Natural killer cell (primary cell): Measurements from ENCODE around the gene SMR3A. TPM values are rescaled to one million over a fixed set of nuclear protein-coding genes. Genes with fewer than 3 reads are reported as not detected.

Experiments
- ATAC-seq, 3 donors: fragments of 150-1000 bp in 2 of 3; fragments of 200-7000 bp in 1 of 3; cut with Tn5 transposase; 1 replicate in 1 of 3; 2 replicates in 2 of 3; pipeline ENCODE4 v1.10.0; 2021; ENCODE audit warnings: mild to moderate bottlenecking in 2 of 3, moderate library complexity in 2 of 3
- DNase-seq, 2 donors: peaks; one replicate each; pipeline versions ENCODE4 v3.0.0 to v3.0.0-alpha.2; 2013 to 2021; ENCODE audit warnings: mixed read lengths in 1 of 2
- H3K27ac ChIP-seq: one replicate; pipeline ENCODE4 v1.5.1; 2013; ENCODE audit warnings: mild to moderate bottlenecking, low read length
- H3K27me3 ChIP-seq: one replicate; pipeline ENCODE4 v1.6.1; 2013; ENCODE audit warnings: low read length; ENCODE audit not compliant: control insufficient read depth, insufficient read depth
- H3K36me3 ChIP-seq: one replicate; pipeline ENCODE4 v1.6.1; 2013; ENCODE audit warnings: low read length; ENCODE audit not compliant: control insufficient read depth, insufficient read depth
- H3K4me1 ChIP-seq: one replicate; pipeline ENCODE4 v1.6.1; 2013; ENCODE audit warnings: low read length; ENCODE audit not compliant: control insufficient read depth, insufficient read depth
- H3K4me3 ChIP-seq: one replicate; pipeline ENCODE4 v1.5.1; 2013; ENCODE audit warnings: low read length
- H3K9me3 ChIP-seq: one replicate; pipeline ENCODE4 v1.6.1; 2013; ENCODE audit warnings: low read length; ENCODE audit not compliant: control insufficient read depth, insufficient read depth
- H3K27ac Mint-ChIP-seq, 2 donors: one replicate each; pipeline ENCODE4 v1.8.0; 2022; ENCODE audit warnings: mild to moderate bottlenecking in 2 of 2, mixed read lengths in 2 of 2, moderate library complexity in 1 of 2
- H3K27me3 Mint-ChIP-seq, 2 donors: one replicate each; pipeline ENCODE4 v1.8.0; 2022; ENCODE audit warnings: low read depth in 2 of 2, mixed read lengths in 2 of 2
- H3K36me3 Mint-ChIP-seq: one replicate; pipeline ENCODE4 v1.8.0; 2022; ENCODE audit warnings: mixed read lengths
- H3K4me1 Mint-ChIP-seq, 2 donors: one replicate each; pipeline ENCODE4 v1.8.0; 2022; ENCODE audit warnings: mixed read lengths in 2 of 2
- H3K4me3 Mint-ChIP-seq: one replicate; pipeline ENCODE4 v1.8.0; 2022; ENCODE audit warnings: mild to moderate bottlenecking, moderate library complexity, mixed read lengths
- H3K9me3 Mint-ChIP-seq, 2 donors: one replicate each; pipeline ENCODE4 v1.8.0; 2022; ENCODE audit warnings: mixed read lengths in 2 of 2
- CTCF ChIP-seq: fragments of 200-600 bp; IDR thresholded peaks from one replicate; pipeline ENCODE4 v1.8.0; 2022; ENCODE audit warnings: antibody characterized with exemption
- WGBS: methylation state at CpG from one replicate; pipeline ENCODE4 v1.1.7; 2013; ENCODE audit warnings: missing lambda C conversion rate; ENCODE audit not compliant: insufficient coverage; 5-methylcytosine and 5-hydroxymethylcytosine counted together
- intact Hi-C: fragments of 100-400 bp; cut with micrococcal nuclease; formaldehyde crosslinking; loops from one replicate; pipeline ENCODE4 v1.14.2; 2022
- total RNA-seq, 4 donors: library from RNA; stranded (reverse); fragments of 120-200 nt in 1 of 4; gene quantifications; one replicate each; pipeline versions ENCODE4 v1.2.3 to v1.2.4, GENCODE V29; 2013 to 2022

The SMR3A gene
- total RNA-seq, result not detected
- total RNA-seq (2013), result not detected

- H3K27me3 Mint-ChIP-seq, result no peaks in the 10 kb centered on the region
- no peak for TF ChIP-seq CTCF
- no peak for ATAC-seq
These were observed at the start of gene SMR3A for GRCh38 chr4:70360460-70360859. TSS of gene SMR3A (plus strand) at chr4:70360760. CDS start at chr4:70362116, 1,356 bp downstream.

DNA sequence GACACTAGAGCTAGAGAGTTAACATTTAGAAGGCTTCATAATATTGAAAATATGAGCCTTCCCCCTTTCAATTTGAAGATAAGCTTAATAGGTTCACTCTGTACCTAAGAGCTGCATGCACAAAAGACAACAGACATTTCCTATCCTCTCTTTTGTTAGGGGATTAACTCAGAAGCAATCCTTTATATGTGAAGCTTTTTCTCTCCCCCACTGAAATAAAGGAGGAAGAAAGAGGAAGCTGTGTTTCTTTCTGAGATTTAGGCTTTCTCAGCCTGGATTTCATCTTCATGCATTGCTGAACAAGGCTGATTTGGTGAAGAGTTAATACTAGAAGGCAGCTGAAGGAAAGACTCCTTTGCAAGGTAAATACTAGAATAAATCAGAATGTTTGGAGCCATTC is 46.8 kb upstream of the SMR3A start:
- no peak for TF ChIP-seq CTCF
- Mint-ChIP-seq H3K4me1 (no peaks in the 10 kb centered on the region), H3K4me3 (no peak overlapping the region), H3K27ac (no peak overlapping the region), H3K27me3 (no peaks in the 10 kb centered on the region), H3K9me3 (peaks cover 2 to 6% of the 10 kb centered on the region in 2 donors), H3K36me3 (no peaks in the 10 kb centered on the region)
- no peak overlapping the region for H3K4me3 ChIP-seq
- H3K4me1 ChIP-seq, result no peaks in the 10 kb centered on the region
- intact Hi-C loops, result no loop called here
- H3K9me3 ChIP-seq, result no peaks in the 10 kb centered on the region
- ATAC-seq, result no peak
- H3K27ac ChIP-seq, result no peak overlapping the region
- DNase-seq, result no peak
- H3K27me3 ChIP-seq, result no peaks in the 10 kb centered on the region
- H3K36me3 ChIP-seq, result no peaks in the 10 kb centered on the region

More at GRCh38 chr4:70360460-70360859, at the start of gene SMR3A:
- Histone ChIP-seq H3K27me3 (no peaks in the 10 kb centered on the region), H3K27ac (no peak within 1 kb of the TSS), H3K4me3 (no peak within 1 kb of the TSS), H3K9me3 (no peaks in the 10 kb centered on the region), H3K4me1 (no peaks in the 10 kb centered on the region), H3K36me3 (no peaks in the 10 kb centered on the region)
- Mint-ChIP-seq H3K27ac (no peak within 1 kb of the TSS), H3K4me1 (no peaks in the 10 kb centered on the region), H3K9me3 (peaks cover 3 to 4% of the 10 kb centered on the region in 2 donors), H3K36me3 (no peaks in the 10 kb centered on the region), H3K4me3 (no peak within 1 kb of the TSS)
- WGBS, result 85% methylated on average over 3 of the region's 3 CpGs
- no peak for DNase-seq
- intact Hi-C loops, result no loop called here

DNA sequence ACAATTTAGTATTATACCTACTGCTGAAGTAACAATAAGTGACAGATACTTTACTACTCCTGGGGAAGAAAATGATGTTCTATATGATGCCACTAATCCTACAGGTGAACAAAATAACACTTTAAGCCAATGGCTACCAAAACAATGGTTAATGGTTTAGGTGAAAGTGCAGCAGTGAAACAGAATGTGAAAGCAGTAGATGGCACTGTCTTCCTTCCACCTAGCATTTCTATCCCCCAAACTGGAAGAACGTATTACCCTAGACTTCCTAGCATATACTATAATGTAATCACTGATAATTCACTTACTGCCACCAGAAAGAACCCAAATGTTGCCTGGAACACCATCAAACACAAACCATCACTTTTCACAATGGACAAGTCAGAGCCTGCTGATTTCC is 44.6 kb upstream of the SMR3A start:
- TF ChIP-seq CTCF, result no peak
- Histone ChIP-seq H3K4me3 (no peak overlapping the region), H3K4me1 (no peaks in the 10 kb centered on the region), H3K27me3 (no peaks in the 10 kb centered on the region), H3K36me3 (no peaks in the 10 kb centered on the region), H3K27ac (no peak overlapping the region), H3K9me3 (no peaks in the 10 kb centered on the region)
- Mint-ChIP-seq H3K36me3 (no peaks in the 10 kb centered on the region), H3K27ac (no peak overlapping the region), H3K4me1 (no peaks in the 10 kb centered on the region), H3K4me3 (no peak overlapping the region), H3K9me3 (peaks cover under 1 to 3% of the 10 kb centered on the region in 2 donors), H3K27me3 (no peaks in the 10 kb centered on the region)
- intact Hi-C loops, result no loop called here
- DNase-seq, result no peak
- WGBS, result 29% methylated on average over 1 of the region's 1 CpG
- no peak for ATAC-seq

DNA sequence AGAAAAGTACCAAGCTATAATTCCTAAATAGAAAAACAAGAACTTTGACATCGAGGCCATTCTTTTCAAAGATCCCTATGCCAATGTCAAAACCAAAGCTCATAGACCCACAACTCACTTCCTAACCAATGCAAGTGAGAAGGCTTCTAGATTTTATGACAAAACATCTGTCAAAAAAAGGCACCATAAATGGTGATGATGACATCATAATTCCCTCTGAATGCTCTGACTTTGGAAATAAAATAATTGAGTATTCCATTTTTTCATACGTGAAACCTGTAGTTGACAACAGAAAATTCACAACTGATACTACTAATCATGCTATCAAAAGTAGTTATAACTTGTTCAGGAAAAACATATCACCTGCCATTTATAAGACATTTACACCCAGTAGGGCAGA is 34.5 kb upstream of the SMR3A start:
- TF ChIP-seq CTCF, result no peak
- 70% methylated on average over 1 of the region's 2 CpGs for WGBS
- H3K4me1 Mint-ChIP-seq, result no peaks in the 10 kb centered on the region
- Histone ChIP-seq H3K27ac (no peak overlapping the region), H3K36me3 (no peaks in the 10 kb centered on the region), H3K4me3 (no peak overlapping the region), H3K4me1 (no peaks in the 10 kb centered on the region), H3K27me3 (no peaks in the 10 kb centered on the region), H3K9me3 (no peaks in the 10 kb centered on the region)
- no peak overlapping the region for H3K4me3 Mint-ChIP-seq
- H3K27ac Mint-ChIP-seq, result no peak overlapping the region
- no peaks in the 10 kb centered on the region for H3K36me3 Mint-ChIP-seq
- peaks cover 2 to 4% of the 10 kb centered on the region in 2 donors for H3K9me3 Mint-ChIP-seq
- DNase-seq (no peak), ATAC-seq (no peak)
- intact Hi-C loops, result no loop called here
- H3K27me3 Mint-ChIP-seq, result no peaks in the 10 kb centered on the region
